Lower lobe of right lung (tissue), 2 donors: ENCODE data around the gene FGGY. TPM values are rescaled to one million over a fixed set of nuclear protein-coding genes. Genes with fewer than 3 reads are reported as not detected.

Source experiments
- ATAC-seq, 2 donors: fragments of 200-7000 bp; cut with Tn5 transposase; one replicate each; pipeline ENCODE4 v1.9.1; 2020 to 2022; ENCODE audit warnings: mild to moderate bottlenecking in 2 of 2, moderate library complexity in 2 of 2
- DNase-seq: peaks from one replicate; pipeline ENCODE4 v3.0.0-alpha.2; 2020
- H3K27ac ChIP-seq: fragments of 200-600 bp; one replicate; pipeline ENCODE4 v1.8.0; 2022
- H3K27me3 ChIP-seq: fragments of 200-600 bp; one replicate; pipeline ENCODE4 v1.8.0; 2022; ENCODE audit warnings: low read depth
- H3K36me3 ChIP-seq: fragments of 200-600 bp; one replicate; pipeline ENCODE4 v1.8.0; 2022; ENCODE audit warnings: mild to moderate bottlenecking
- H3K4me1 ChIP-seq: fragments of 200-600 bp; one replicate; pipeline ENCODE4 v1.8.0; 2022
- H3K4me3 ChIP-seq: fragments of 200-600 bp; one replicate; pipeline ENCODE4 v1.8.0; 2022; ENCODE audit warnings: mild to moderate bottlenecking
- H3K9me3 ChIP-seq: fragments of 200-600 bp; one replicate; pipeline ENCODE4 v1.8.0; 2022
- intact Hi-C: fragments of 100-400 bp; cut with DNase I; formaldehyde crosslinking; loops from one replicate; pipeline ENCODE4 v1.11.0; 2022
- total RNA-seq: library from RNA; stranded (reverse); fragmentation: NEBNext Ultra II Directional; extraction: Animal tissue kit (Norgen Biotek cat#: 25700); gene quantifications from one replicate; pipeline ENCODE4 v1.2.1, GENCODE V29; 2021
- TF ChIP-seq, protein P1 (sequence below): fragments of 200-600 bp; IDR thresholded peaks from one replicate; pipeline ENCODE4 v1.8.0; 2022; ENCODE audit warnings: antibody characterized with exemption, mild to moderate bottlenecking
- donor health status: DM: no; HTN: yes; CAD: no; lungs with severe emphysema.

The FGGY gene
- total RNA-seq, 1 donor from 2014 or later: 31.4 TPM

DNA sequence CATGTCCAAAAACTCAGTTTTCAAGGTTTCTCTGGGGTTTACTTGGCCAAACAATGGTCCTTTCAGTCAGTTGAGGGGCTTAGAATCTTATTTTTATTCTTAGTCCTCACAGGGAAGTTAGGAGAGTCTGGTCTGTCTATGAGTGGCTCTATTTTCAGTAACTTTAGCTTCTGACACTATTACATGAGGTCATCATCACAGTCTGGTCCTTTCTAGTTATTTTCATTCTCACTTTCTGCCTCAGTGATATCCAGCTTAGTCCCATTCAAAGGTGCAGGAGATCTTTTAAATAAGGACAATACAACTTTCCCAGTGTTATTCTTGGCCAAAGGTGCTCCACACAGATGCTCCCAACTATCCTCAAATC is 30.0 kb upstream of the FGGY start:
- no peak for ATAC-seq
- H3K27me3 ChIP-seq: no peaks in the 10 kb centered on the region
- no peaks in the 10 kb centered on the region for H3K4me1 ChIP-seq
- H3K9me3 ChIP-seq: no peaks in the 10 kb centered on the region
- H3K4me3 ChIP-seq: no peak overlapping the region
- H3K36me3 ChIP-seq: no peaks in the 10 kb centered on the region
- H3K27ac ChIP-seq: no peak overlapping the region
- no peak for DNase-seq
- intact Hi-C loops: no loop called here
- TF ChIP-seq, protein P1, sequence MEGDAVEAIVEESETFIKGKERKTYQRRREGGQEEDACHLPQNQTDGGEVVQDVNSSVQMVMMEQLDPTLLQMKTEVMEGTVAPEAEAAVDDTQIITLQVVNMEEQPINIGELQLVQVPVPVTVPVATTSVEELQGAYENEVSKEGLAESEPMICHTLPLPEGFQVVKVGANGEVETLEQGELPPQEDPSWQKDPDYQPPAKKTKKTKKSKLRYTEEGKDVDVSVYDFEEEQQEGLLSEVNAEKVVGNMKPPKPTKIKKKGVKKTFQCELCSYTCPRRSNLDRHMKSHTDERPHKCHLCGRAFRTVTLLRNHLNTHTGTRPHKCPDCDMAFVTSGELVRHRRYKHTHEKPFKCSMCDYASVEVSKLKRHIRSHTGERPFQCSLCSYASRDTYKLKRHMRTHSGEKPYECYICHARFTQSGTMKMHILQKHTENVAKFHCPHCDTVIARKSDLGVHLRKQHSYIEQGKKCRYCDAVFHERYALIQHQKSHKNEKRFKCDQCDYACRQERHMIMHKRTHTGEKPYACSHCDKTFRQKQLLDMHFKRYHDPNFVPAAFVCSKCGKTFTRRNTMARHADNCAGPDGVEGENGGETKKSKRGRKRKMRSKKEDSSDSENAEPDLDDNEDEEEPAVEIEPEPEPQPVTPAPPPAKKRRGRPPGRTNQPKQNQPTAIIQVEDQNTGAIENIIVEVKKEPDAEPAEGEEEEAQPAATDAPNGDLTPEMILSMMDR: no peak

DNA sequence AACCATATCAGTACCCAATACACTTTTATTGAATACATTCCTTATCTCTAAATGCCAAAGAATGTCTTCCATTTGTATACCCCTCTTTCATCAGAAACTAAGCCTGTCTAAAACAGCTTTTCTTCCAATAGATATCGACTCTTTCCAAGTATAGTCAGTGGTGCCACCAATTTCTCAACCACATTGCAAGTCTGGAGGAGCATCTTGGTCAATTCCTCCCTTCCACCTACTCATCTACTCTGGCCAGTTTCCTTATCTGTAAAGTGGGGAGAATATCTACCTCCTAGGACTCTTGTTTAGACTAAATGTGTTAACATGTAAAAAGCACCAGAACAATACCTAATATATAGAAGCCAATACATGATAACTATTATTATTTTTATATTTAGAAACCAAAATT is 28.5 kb upstream of the FGGY start:
- ATAC-seq (no peak), DNase-seq (no peak)
- Histone ChIP-seq H3K9me3 (no peaks in the 10 kb centered on the region), H3K27ac (no peak overlapping the region), H3K4me3 (no peak overlapping the region), H3K36me3 (no peaks in the 10 kb centered on the region), H3K27me3 (no peaks in the 10 kb centered on the region), H3K4me1 (peaks cover 6% of the 10 kb centered on the region)
- intact Hi-C loops: no loop called here
- TF ChIP-seq, protein P1: no peak

DNA sequence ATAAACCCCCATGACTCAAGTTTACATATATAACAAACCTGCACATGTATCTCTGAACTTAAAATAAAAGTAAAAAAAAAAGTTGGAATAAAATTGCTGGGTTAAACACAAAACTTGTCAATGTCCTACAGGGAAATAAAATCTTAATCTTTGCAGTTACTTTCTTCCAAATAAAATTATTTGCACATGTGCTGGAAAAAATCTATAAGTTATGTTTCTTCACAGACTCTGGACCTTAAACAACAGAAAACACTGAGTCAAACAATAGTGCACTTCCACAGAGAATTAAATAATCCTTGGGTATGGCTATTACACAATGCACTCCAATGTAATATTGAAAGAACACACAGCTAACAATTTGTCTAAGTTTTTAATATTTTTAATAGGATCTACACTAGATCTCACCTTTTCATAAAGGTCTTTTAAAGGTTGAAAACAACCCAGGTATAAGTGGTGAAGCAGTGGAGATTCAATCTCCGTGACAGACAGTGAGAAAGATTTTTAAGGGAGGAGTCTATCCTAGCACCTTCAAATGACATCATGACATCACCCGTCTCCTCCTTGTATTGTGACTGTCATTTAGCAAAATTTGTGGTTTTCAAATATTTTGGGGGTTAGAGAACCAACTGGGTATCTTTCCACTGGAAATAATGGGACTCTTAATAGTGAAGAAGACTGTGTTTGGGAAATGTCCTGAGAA is 25.2 kb upstream of the FGGY start:
- Histone ChIP-seq H3K27ac (no peak overlapping the region), H3K4me1 (peaks cover 6% of the 10 kb centered on the region), H3K4me3 (no peak overlapping the region), H3K36me3 (no peaks in the 10 kb centered on the region), H3K27me3 (no peaks in the 10 kb centered on the region), H3K9me3 (no peaks in the 10 kb centered on the region)
- DNase-seq: no peak
- TF ChIP-seq, protein P1: no peak
- no peak for ATAC-seq
- intact Hi-C loops: no loop called here

DNA sequence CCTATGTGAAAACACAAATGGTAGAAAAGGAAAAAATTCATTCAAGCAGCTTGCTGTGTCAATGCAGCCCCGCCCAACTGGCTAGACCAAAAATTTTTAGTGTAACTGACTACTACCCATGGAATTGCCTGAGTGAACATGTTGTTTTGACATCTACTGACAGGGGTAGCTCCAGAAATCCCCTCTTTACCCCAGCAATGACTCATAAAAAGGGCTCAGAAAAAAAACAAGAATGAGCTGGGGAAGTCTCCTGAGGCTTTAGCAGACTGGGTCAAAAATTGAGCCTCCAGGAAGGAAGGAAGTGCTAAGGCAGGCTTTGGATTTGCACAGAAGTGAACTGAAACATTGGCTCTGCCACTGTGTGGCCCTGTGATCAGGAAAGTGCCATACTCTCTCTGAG is 24.4 kb upstream of the FGGY start:
- Histone ChIP-seq H3K4me3 (no peak overlapping the region), H3K27ac (no peak overlapping the region), H3K36me3 (no peaks in the 10 kb centered on the region), H3K4me1 (peaks cover 6% of the 10 kb centered on the region), H3K9me3 (no peaks in the 10 kb centered on the region), H3K27me3 (no peaks in the 10 kb centered on the region)
- TF ChIP-seq, protein P1: no peak
- ATAC-seq (no peak), DNase-seq (no peak)
- intact Hi-C loops: no loop called here

DNA sequence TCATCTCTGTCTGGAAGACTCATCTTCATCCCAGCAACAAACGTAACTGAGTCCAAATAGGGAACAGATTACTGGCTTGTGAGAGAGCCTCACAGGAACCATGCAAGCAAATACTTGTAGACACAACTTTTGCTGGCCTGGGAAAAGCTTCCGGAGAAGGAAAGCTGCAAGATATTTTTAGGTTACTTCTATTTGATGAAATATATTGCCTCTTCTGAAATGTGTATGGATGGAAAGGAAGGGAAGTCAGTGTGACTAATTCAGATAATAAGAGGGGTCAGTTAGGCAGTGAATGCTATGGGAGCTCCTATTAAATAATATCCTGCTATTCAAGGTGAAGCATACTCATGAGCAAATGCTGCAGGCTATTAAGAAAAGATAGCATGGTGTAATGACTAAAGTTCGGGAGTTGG is 20.4 kb upstream of the FGGY start:
- no peaks in the 10 kb centered on the region for H3K27me3 ChIP-seq
- no peak for ATAC-seq
- H3K4me3 ChIP-seq: no peak overlapping the region
- TF ChIP-seq, protein P1: no peak
- H3K4me1 ChIP-seq: peaks cover 6% of the 10 kb centered on the region
- intact Hi-C loops: no loop called here
- no peak for DNase-seq
- no peaks in the 10 kb centered on the region for H3K9me3 ChIP-seq
- H3K36me3 ChIP-seq: no peaks in the 10 kb centered on the region
- H3K27ac ChIP-seq: no peak overlapping the region
